GM21423 (cell line): ENCODE data around the gene PHF21B.

ENCODE experiments used
- ATAC-seq: cut with Tn5 transposase; IDR thresholded peaks from one replicate; pipeline ENCODE4 v1.9.1; 2021; ENCODE audit warnings: mild to moderate bottlenecking, moderate library complexity; ENCODE audit not compliant: unreplicated experiment

Gene PHF21B

DNA sequence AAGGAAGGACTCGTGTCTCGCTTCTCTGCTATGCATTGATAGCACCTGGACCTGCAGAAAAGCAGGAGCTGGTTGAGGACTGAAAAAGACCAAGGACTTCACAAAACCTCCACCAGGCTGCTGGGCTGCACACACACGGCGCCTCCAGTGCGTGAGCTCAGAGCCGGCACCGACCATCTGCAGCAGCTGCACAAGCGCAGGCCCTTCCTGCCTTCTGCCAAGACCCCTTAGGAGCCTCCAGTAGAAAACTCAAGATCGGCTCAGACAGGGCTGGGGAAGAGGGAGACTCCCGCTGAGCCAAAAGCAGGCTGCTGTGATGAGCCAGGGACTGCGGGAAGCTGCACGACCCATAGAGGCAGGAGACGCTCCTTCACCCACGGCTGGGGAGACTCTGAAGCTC is 70.9 kb downstream of the PHF21B start:
- no peak for ATAC-seq

GRCh38 chr22:44937216-44937615 is 72.6 kb downstream of the PHF21B start:
- no peak for ATAC-seq

- no peak for ATAC-seq
Observed at GRCh38 chr22:44936201-44936600, 73.6 kb downstream of the PHF21B start.

- no peak for ATAC-seq
Observed at GRCh38 chr22:44935724-44936123, 74.1 kb downstream of the PHF21B start.

DNA sequence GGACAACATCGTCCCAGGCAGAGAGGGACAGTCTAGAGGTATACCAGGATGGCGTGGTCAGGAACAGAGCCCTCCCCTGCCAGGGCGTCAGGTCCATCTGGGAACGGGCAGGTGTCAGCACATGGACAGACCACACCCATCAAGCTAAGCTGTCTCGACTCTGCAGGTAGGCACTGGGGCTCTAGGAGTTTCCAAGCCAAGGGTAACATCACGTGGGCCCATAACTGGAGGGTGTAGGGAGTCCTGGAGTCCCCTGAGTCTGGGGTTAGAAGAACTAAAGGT is 75.4 kb downstream of the PHF21B start:
- ATAC-seq = no peak

- no peak for ATAC-seq
Observed at GRCh38 chr22:44933666-44934453, 75.9 kb downstream of the PHF21B start.

DNA sequence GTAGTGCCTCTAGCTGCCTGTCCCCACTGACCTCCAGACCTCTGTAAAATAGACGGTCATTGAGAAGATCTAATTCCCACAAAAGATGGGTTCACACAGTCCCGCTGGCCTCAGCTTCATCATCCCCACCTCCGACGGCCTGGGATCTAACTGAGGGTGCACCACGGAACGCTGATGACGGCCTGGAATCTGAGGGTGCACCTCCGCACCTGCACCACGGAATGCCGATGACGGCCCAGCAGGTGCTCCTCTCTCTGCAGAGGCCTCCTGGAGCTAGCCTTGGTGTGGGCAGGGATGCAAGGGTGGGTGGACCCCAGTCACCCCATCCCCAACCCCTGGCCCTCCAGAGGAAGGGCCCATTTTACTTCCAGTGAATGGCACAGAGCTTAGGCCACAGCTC is 77.3 kb downstream of the PHF21B start:
- ATAC-seq = no peak

DNA sequence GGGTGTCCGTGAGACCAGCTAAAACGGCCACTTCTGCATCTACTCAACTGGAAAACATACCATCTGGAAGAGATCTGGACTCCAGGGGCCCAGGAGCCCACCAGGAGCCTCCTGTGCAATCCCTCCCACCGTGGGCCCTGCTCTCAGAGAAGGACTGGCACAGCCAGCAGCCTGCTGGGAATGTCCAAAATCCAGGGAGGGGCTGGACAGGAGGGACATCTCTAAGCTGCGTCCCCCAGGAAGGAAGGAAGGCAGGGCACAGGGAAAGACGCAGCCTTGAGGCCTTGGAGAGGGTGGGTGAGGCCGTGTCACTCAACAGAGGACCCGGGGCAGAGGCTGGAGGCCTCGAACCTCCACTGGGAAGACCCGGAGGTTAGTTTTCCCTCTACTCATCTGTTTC is 78.0 kb downstream of the PHF21B start:
- ATAC-seq = no peak

DNA sequence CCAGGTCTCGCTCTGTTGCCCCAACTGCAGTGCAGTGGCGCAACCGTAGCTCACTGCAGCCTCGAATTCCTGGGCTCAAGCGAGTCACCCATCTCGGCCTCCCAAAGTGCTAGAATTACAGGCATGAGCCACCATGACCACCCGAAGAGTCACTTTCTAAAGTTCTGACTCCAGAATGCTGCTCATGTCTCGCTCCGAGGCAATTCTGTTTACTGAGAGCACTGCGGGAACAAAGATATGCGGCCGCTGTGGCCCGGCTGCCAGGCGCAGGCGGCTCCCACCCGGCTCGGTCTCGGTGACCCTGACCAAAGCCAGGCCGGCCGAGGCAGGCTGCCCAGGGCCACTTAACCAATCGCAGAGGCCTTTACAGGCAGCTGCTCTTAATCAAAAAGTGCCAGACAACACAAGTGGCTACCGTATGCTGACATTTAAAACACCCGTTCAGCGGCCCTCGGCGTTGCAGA is 78.7 kb downstream of the PHF21B start:
- ATAC-seq = no peak

DNA sequence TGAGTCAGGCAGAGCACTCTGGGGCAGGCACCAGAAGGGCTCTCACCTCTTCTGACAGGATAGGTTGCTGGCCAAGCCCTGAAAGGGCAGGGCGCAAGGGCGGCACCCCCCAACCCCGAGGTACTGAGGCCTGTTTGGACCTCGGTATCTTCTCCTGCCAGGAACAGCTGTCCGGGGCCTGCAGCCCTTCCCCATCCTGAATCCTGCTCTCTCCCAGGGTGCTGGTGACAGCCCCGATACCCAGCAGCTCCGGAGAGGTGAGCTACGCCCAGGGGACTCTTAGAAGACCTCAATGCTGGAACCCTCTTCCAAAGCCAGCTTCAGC is 79.1 kb downstream of the PHF21B start:
- ATAC-seq = no peak

GRCh38 chr22:44930016-44930710 is 79.6 kb downstream of the PHF21B start:
- ATAC-seq = no peak

DNA sequence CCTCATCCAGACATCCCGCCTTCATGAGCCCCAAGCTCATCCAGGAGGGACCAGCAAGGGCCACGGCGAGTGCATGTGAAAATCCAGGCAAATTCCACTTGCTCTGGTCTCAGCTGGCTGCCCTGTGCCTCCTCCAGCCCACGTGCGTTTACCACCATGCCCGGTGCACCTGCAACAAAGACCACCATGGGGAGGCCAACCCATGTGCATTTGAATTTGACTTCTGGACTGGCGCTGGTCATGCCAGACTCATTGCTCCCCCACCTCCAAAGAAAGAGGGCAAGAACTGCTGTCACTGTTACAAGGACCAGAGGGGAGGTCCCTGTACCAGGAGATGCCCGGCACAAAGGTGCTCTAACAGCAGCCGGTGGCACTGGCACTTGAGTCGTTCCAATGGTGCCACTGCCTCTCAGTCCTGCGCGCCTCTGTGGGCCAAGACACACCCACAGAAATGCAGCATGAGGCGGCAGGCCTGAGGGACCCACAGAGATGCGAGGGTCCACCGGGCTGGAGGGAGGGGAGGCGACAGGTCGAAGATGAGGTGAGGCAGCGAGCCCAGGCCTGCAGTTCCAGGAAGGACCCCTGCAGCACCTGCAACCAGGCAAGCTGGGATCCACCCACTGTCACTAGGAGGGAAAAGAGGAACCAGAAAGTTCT is 80.3 kb downstream of the PHF21B start:
- ATAC-seq = no peak

DNA sequence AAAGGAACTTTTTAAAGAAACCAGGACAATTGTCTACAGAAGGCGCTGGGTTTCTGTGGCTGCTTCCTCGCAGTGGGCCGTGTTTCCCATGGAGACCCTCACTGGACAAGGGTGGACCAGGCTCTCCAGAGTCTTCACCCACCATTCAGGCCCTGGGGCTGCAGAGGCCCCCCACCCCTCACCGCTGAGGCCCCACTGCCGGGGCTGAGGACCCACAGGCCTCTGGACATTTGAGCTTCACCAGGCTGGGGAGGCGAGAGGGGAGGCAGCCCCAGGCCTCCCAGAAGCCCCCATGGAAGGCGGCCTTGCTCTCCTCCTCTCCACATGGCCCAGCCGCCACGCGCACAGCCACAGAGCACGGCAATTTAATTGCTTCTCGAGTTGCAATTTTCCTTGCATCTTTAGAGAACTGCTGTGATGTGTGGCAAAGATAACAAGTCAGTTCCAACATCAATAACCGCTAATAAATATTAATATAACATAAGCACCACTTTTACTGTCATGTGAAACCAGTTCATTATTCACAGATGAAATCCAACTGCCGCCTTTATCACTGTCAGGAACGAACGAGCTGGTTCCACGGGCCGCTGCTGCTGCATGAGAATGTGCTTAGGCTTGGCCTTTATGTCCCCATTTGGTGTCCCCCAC is 81.0 kb downstream of the PHF21B start:
- ATAC-seq = no peak

DNA sequence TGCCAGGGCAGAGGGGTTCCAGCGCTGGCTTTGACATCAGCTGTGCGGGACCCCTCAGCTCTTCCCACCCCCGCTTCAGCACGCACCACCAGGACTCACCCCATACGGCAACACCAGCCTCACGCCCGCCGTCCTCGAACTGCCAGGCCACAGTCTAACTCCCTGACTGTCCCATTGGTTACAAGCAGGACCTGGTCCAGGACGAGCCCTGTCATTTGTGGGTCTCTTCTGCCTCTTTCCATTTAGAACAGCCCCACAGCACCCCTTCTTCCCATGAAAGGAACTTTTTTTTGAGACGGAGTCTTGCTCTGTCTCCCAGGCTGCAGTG is 81.7 kb downstream of the PHF21B start:
- ATAC-seq = no peak

GRCh38 chr22:44927463-44928135 is 82.2 kb downstream of the PHF21B start:
- ATAC-seq = no peak

DNA sequence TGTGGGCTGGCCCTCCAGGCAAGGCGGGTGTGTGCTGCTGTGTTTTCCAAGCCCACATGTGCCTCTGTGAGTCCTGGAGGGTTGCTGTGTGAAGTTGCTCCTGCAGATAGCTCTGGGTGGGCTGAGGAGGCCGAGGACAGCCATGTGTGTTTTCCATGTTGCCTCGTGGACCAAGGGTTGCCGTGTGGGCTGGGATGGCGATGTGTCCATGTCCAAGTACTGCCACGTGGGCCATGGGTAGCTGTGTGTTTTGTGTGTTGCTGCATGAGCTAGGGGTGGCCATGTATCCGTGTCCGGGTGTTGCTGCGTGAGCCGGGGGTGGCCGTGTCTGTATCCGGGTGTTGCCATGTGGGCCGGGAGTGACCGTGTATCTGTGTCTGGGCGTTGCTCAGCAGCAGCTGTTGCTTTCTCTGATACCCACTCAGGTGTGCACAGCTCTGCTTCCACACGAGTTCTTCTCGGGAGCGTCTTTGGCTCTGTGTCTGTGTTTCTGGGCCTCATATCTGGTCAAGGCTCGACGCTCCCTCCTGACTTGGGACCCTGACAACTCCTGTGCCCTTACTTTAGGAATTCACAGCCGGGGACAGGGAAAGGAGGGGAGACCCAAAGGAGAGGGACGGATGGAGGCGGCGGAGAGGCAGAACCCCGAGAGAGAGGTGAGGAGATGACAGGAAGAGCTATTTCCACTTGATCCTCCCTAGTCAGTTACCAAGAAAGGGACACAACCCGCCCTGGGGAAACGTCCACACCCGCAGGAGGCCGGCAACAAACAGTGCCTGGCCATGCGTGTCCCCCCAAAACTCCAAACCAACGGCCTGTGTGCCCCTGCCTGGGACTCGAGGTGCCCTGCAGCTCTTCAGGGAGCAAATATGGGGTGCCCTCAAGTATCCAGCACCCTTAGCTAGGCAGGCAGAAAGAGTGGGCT is 83.1 kb downstream of the PHF21B start:
- no peak for ATAC-seq

- ATAC-seq = no peak
Observed at GRCh38 chr22:44926124-44926475, 83.7 kb downstream of the PHF21B start.

- no peak for ATAC-seq
Observed at GRCh38 chr22:44925465-44926123, 84.2 kb downstream of the PHF21B start.

GRCh38 chr22:44924710-44925109 is 85.1 kb downstream of the PHF21B start:
- ATAC-seq = no peak

DNA sequence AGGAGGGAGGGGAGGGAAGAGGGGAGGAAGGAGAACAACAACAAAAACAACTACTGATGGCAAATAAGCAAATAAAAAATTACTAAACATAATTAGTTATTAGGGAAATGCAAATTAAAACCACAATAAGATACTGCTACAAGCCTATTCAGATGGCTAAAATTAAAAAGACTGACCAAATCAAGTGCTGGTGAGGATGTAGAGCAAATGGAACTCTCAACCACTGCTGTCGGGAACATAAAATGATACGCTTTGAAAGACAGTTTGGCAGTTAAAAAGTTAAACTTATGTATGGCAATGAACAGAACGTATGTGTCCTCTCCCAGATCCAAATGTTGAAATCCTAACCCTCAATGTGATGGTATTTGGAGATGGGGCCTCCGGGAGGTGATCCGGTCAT is 85.7 kb downstream of the PHF21B start:
- no peak for ATAC-seq
